NCI-H460 (cell line): ENCODE measurements around the gene MSANTD1. TPM values are rescaled to one million over a fixed set of nuclear protein-coding genes. Genes with fewer than 3 reads are reported as not detected.

ENCODE experiments used
- DNase-seq: peaks from one replicate; pipeline ENCODE4 v3.0.0-alpha.2; 2016; ENCODE audit warnings: low read depth; ENCODE audit errors: extremely low read depth
- total RNA-seq: library from RNA; depleted of rRNA; stranded (reverse); fragments of >200 nt; shearing (Covaris generic); gene quantifications from 2 replicates; pipeline ENCODE4 v1.2.3, GENCODE V29; 2014

MSANTD1 gene
- total RNA-seq, 1 experiment from 2014 or later: 0.32 TPM

DNA sequence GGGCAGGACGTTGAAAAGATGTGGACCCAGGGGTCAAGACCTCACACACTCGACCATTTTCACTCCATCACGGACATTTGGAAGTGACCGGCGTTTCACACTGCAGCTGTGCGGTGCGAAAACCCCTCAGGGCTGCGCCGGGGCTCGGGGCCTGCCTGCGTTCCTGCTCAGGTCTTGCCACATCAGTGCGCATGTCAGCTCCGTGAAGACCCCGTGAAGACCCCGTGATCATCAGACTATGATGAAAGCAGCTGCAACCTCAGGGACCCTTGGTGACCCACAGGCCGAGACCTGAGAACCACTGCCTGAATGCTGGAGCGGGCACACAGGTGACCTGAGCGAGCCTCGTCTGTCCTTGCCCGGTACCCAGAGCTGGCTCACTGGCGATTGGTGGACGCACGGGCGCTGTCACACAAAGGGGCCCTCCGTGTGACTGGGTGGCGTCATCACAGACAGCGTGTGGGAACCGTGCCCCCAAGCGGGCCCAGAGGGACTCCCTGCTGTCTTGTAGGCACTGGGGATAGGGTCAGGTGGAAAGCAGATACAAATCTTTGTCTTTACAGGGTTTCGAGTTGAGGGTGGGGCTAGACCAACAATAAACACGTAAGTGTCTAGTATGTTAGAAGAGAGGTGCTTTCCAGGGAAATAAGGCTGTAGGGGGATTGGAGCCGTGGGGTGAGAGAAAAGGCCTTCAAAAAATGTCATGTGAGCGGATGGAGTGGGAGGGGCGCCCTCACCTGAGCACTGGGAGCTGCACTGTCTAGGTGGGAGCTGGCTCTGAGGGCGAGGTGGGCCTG is 12.7 kb downstream of the MSANTD1 start:
- DNase-seq: no peak

DNA sequence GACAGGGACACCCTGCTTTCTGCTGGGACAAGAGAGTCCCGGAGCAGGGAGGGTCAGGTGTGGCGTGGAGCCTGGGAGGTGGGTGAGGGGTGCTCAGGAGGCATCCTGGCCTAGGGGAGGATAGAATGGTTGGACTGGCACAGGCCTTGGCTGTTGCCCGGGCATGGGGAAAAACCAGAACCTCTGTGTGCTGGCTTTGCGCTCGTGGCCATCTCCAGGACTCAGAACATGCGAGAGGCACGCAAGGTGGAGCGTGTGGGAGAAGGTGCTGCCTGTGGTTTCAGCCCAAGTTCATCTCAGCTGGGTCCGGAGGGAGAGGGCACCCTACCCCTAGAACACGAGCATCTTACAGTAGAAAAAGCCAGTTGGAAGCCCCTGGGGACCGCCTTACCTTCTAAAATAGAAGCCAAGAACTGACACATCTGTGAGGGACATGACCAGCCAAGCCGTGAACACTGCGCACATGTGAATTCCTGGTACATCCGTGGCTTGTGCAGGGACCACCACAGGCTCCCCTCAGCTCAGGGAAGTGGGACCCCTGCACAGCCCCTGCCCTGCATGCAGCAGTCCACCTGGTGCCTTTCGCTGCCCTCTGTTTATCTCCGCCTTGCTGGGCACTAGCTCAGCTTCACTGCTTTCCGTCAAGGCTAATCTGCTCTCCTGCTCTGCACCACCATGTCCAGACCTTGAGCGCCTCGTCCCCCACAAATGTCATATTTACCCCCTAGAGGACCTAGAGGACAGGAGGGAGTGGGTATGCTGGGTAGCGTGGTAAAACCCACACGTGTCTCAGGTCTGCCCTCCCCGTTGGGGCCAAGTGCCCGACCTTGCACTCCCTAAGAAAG is 13.5 kb downstream of the MSANTD1 start:
- no peak for DNase-seq

DNA sequence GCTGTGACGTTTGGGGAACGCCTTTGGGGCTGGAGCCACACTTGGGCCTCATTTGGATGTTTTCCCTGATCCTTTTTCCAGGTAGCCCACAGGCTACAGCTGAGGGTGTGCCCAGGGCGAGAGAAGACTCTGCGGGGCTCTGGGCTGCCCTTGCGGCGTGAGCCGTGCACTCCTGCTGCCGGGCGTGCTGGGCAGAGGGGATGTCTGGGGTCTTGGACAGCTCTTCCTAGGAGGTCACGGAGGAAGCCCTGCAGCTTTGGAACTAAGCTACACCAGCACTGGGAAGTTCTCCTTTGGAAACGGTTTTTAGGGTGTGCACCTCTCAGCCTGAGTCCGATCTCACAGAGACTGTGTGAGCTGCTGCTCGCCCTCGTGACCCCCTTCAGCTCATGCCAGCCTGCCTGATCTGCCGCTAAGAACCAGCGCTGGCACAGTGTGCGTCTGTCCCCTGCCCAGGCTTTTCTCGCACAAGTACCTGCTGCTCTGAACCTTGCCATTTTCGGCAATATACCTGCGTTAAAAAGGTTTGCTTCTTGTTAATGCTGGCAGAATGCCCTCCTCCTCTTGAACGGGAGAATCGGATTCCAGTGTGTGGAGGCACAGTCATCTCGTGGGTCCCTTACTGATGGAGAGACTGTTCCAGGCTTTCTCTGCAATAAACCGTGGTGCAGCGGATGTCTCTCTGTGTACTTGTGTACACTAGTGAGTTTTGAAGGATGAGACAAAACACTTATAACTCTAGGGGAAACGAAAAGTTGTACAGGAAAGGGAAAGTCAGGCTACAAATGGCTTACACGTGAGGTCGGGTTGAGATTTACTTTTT is 14.3 kb downstream of the MSANTD1 start:
- no peak for DNase-seq

DNA sequence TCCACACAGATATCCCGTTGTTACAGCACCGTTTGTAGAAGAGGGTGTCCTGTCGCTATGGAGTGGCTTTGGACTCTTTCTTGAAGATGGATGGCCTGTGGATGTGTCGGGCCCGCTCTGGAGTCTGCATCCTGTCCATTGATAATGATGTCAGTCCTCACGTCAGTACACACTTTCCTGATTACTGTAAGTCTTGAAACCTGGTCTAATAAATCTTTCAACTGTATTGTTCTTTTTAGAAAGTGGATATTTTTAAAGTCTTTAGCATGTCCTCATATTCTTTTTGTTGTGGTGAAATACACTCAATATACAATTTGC is 14.9 kb downstream of the MSANTD1 start:
- no peak for DNase-seq

DNA sequence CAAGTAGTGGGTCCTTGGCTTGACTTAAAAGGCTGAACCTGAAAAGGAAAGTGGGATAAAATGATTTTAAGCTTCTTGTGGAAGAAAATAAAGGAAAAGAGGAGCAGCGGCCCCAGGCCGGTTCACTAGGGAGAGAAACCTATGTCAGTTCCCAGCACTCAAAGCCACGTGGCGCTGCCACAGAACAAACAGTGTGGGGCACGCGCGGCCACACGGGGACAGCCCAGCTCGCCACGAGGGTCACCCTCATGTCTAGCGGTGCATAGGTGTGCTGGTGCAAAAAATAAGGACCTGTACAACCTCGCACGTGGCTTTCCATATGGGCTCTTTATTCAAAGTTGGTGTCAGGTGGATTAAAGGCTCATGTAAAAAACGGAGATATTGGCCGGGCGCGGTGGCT is 17.1 kb downstream of the MSANTD1 start:
- no peak for DNase-seq

DNA sequence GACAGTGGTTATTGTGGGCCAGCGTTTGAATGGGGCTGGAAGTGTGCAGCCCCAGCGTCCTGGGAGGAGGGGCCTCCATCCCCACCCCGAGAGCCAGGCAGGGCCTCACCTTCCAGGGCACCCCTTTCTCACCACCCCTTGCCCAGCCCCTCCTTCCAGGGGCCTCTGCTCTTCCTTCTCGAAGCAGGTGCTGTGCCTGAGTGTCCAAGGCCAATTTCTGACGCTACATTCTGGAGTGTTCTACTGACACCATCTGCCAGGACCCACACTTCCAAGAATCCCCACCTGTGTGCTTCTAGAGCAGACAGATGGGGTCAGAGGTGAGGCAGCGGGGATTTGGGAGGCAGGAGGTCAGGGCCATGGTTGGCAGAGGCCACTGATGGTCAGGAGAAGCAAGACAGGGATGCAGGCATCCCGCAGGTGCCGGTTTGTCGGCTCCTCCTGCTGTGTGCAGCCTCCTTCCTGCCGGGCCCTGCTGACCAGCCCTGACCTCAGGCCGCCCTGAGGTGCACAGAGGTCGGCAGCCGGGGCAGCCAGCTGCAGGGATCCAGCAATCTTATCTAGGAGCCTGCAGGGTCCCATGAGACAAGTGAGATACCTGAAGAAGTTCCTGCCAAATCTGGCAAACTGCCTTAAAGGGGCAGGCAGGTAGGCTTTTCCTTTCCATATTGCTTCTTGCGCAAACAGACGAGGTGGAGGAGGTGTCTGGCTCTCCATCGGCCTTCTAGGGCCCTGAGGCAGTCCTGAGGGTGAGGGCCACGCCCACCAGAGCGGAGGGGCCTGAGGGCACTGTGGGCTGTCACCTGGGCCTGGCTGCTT is 18.8 kb downstream of the MSANTD1 start:
- no peak for DNase-seq

DNA sequence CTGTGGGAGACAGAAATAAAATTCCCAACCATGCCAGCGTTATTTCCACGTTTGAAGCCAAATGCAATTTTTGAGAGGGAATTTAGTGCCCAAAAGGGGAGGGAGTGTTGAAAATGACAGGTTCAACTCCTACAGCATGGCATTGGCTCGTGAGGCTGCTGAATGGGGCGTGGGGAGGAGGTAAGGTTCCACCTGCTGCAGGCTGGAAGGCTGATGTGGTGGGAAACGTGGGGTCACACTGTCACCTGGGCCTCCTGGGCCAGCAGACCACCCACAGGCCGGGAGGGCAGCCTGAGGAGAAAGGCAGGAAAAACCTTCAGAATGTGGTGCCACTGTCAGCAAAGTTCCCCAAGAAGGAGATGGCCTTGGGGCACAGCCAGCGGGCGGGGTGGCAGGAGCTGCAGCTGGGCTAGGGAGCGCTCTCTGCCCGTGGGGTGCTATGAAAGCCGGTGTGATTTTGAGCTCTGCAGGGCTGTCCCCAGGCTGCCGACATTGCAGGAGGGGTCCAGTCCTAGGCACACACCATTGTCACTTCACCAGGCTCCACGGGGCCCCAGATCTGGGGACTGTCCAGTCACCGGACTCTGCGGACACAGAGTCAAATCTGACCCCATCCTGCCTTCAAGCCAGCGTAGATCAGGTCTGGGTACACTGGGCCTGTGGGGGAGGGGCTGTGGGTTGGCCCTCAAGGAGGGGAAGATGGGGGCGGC is 19.6 kb downstream of the MSANTD1 start:
- DNase-seq: no peak

DNA sequence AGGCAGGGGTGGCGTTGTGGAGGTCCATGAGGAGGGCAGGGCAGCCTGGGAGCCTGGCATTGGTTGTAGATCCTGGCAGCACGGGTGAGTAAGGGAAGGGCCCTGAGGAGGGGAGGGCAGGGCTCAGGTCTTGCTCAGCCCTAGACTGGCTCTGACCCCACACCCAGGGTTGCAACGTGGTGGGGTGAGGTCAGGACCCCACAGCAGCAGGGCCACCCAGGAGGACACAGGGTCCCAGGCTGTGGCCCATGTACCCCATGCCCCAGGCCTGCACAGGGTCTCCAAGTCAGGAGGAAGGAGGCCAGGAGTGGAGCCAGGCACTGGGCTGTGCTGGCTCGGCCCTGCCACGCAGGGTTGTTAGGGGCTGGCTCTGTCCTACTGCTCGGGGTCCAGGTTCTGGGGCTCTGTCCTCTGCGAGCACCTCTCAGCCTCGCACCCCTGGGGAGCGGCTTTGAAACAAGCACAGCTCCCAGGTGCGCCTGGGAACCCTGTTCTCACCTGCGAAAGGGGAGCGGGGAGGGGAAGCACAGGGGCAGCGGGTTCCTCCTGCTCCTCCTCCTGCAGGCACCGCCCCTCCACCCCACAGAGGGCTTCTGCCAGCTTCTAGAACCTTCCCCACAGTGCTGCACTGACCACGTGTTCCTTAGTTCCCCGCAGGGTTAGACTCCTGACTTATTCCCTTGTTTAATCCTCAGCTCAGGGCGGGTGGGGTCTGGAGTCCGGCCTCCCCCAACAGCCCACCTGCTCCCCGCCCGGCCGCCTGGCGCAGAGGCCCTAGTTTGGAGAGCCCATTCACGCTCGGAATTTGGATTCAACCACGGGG is 20.4 kb downstream of the MSANTD1 start:
- DNase-seq: no peak

DNA sequence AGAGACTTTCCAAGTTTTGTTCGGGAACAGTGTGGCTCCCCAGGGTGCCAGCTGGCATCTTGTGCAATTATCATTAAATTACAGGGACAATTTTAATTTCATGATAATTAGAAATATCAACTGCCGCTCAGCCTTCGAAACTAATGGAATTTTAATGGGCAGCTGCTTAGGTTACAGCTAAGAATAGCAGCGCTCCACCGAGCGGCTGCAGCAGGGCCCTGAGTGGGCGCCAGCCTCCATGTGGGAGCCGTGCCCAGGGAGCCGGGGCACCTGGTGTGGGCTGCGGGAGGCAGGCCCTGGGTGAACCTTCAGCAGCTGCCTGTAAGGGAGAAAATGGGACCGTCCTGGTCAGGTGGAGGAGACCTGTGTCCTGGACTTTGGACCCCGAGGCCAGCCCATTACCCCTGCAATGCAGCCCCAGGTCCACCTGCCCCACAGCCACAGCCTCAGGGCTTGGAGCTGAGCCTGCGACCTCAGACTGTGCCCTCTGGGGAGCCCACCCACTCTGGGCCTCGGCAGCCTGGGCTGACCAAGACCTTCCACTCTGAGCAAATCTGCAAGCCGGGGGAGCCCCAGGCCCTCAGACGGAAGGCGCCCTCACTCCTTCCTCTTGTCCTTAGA is 21.1 kb downstream of the MSANTD1 start:
- DNase-seq: no peak

DNA sequence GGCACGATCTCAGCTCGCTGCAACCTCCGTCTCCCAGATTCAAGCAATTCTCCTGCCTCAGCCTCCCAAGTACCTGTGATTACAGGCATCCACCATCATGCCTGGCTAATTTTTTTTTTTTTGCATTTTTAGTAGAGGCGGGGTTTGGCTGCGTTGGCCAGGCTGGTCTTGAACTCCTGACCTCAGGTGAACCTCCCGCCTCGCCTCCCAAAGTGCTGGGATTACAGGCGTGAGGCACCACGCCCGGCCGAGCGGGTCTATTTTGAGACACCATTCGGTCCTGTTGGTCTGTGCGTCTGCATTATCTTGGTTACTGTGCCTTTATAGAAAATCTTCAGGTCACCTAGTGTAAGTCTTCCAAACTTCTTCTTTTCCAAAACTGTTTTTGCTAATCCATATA is 22.2 kb downstream of the MSANTD1 start:
- no peak for DNase-seq

DNA sequence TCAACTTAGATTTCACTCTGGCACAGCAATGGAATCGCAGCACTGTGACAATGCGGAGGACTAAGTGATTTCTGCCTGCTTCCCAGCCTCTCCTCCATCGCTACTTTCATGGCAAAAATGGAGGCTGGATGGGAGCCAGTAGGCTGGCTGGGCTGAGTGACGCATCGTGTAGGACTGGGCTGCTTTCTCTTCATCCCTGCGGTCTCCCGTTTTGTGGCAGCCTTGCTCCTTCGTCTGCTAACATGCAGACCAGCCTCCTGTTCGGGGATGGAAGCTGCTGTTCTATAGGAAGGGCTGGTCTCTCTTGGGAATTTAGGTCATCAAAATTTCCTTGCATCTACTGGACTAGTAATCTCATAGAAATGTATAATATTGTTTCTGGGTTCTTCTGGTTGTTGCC is 28.0 kb downstream of the MSANTD1 start:
- DNase-seq: no peak

DNA sequence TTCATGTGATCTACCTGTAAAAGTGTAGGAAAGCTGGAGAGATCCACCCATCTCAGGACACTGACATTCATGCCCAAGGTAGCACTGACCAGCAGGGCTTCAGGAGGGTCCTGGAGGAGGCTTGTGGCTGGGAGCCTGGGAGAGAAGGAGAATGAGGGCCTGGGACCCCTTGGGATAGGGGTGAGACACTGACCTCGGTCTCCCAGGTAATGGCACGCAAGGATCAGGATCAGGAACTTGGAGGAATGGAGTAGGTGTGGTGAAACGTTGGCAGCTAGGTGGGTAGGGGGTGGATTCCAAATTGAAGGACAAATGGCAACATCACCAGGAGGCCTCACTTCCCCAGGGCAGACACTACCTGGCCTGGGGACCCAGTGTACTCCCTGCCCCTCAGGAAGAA is 31.5 kb downstream of the MSANTD1 start:
- no peak for DNase-seq

DNA sequence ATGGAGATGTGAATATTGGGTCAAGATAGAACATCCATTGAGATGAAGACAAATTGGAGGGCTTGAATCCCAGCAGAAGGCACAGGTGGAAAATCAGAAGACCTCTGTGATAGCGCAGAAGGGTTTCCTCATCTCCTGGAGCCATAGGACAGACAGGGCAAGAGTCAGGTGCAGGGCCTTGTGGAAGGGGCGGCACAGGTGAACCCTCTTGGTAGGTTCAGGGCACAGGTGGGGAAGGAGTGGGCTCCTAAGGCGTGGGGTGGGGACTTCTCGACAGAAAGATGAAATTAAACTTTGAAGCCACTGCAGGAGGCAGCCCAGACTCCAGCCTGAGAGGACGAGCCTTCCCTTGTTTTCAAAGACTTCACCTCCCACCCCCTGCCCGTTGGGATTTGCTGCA is 34.5 kb downstream of the MSANTD1 start:
- DNase-seq: no peak

DNA sequence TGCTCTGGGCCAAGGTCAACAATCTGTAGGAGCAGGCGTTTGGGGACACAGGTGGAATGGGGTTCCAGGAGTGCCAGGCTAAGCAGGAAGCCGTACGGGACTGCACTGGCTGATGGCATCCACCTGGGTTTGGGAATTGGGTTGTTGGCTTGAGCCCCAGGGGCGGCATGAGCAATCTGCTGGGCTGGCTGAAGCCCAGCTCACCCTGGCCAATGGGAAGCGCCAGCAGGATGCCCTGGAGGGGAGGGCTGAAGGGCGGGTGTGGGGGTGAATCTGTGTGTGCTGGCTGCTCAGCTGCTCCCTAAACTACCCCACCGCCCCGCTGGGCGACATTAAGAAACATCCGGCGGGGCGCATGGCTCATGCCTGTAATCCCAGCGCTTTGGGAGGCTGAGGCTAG is 35.0 kb downstream of the MSANTD1 start:
- DNase-seq: no peak

DNA sequence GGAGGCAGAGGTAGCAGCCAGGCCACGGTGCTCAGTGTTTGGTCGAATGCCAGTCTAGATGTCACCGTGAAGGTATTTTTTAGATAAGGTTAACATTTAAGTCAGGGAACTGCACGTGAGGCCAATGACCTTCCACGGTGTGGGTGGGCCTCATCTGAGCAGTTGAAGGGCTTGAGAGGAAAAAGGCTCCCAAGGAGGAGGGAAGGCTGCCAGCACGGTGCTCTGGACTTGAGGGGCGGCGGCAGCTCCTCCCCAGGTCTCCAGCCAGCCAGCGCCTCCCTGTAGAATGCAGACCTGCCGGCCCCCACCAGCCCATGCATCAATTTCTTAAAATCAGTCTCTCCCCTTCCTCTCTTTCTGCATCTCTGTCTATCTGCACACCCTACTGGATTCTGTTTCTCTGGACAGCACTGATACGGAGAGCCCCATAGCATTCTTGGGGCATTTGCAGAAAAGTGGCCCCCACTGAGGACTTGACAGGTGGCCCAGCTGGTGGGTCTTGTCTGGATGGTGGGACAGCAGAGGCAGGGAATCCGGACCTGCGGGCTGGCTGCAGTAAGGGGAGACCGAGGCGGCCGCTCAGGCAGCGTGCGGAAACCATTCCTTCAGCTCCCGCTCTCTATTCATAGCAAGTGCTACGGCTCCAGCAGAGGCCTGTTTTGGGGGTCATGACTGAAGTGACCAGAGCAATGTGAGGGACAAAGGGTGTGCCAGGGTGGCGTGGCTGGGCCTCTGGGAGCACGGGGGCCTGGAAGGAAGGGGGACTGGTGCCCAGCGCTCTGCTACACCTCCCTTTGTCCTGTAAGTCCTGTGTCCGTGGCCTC is 36.0 kb downstream of the MSANTD1 start:
- DNase-seq: no peak

DNA sequence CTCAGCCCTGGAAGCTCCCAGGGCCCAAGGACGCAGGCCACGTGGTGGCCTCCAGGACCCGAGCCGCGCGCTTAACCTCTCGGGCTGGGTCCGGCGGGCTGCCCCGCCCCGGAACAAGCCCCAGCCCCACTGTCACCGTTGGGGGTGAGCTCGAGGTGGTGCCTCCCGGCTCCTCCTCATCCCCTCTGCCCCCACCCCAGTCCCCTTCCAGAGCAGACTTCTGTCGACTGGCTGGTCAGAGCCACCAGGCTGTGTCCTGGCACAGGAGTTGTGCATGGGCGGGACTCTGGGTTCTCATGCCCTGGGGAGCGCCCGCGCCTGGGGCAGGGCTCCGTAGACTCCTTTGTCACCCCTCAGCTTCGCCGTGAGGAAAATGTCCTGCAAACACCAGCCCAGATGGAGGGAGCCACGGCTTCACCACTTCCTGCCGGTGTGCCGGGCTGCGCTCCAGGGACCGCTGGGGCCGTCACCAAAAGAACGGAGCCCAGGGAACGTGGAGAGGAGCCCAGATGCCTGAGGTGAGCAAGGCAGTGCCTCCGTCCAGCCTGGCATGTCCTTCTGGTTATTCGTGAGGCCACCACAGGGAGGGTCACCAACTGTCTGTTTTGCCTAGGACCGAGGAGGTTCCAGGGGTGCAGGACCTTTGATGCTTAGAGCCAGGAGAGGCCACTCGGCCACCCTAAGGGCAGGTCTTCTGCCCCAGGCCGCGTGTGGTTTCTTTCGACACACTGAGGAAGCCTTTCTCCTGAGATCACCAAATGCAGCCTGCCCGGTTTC is 36.8 kb downstream of the MSANTD1 start:
- no peak for DNase-seq
